Astrocyte of the cerebellum (primary cell): ENCODE data around the gene HK2.

Experiments used
- DNase-seq: peaks from one replicate; pipeline ENCODE4 v3.0.0-alpha.2; 2011; ENCODE audit warnings: low read depth
- H3K4me3 ChIP-seq: 2 replicates; pipeline ENCODE4 v1.5.1; 2011; ENCODE audit warnings: mild to moderate bottlenecking, low read depth, low read length, moderate library complexity
- in situ Hi-C: cut with HindIII; loops from 2 replicates; pipeline ENCODE4 v1.10.0; 2017; ENCODE audit warnings: low sequenced_read_pairs
- TF ChIP-seq, protein P1 (sequence below): IDR thresholded peaks from 2 replicates; pipeline ENCODE4 v1.5.1; 2012; ENCODE audit warnings: low read length, low read depth, moderate library complexity, mild to moderate bottlenecking; ENCODE audit errors: missing control alignments

Gene HK2

DNA sequence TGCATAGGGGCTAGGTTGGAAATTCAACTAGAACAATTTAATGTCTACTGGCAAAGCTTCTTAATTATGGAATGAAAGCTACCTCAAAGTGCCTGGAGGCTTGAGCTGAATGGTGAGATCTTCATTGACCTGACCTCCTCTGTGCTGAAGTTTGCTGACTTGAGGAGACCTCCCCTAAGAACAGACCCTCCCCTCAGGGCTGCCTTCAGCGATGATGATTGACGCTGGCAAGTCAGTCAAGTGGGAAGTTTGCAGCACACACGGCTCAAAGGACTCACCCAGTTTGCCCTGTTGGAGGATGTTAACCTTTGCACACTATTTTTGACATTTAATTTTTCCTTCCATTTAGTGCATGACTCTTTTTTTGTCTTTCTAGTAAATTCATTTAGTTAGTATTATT, 107.4 kb downstream of the HK2 start:
- in situ Hi-C loops: loop anchor here (25.0 kb wide), 1 partner anchor 471 kb away; no protein-coding TSS in a partner anchor
- no peak for DNase-seq
- H3K4me3 ChIP-seq: no peak overlapping the region
- TF ChIP-seq, protein P1, sequence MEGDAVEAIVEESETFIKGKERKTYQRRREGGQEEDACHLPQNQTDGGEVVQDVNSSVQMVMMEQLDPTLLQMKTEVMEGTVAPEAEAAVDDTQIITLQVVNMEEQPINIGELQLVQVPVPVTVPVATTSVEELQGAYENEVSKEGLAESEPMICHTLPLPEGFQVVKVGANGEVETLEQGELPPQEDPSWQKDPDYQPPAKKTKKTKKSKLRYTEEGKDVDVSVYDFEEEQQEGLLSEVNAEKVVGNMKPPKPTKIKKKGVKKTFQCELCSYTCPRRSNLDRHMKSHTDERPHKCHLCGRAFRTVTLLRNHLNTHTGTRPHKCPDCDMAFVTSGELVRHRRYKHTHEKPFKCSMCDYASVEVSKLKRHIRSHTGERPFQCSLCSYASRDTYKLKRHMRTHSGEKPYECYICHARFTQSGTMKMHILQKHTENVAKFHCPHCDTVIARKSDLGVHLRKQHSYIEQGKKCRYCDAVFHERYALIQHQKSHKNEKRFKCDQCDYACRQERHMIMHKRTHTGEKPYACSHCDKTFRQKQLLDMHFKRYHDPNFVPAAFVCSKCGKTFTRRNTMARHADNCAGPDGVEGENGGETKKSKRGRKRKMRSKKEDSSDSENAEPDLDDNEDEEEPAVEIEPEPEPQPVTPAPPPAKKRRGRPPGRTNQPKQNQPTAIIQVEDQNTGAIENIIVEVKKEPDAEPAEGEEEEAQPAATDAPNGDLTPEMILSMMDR: no peak

DNA sequence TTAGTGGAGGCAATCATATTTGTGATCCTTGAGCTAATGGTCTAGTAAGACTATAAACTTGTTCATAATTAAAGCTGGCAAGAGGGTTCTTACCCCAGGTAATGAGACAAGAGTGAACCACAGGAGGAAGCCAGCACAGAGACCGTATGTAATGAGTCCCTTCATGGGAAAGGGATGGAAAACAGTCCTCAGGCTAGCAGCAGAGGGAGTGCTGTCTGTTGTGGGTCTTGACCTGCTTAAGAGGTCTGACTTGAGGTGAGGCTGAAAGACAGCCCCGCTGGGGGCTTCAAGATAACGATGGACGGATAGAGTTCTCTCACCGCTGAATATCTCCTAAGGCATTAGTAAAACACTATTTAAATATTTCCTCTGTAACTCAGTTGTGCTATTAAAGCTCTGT, 108.3 kb downstream of the HK2 start:
- TF ChIP-seq, protein P1: no peak
- no peak overlapping the region for H3K4me3 ChIP-seq
- no peak for DNase-seq
- in situ Hi-C loops: loop anchor here (25.0 kb wide), 1 partner anchor 470 kb away; no protein-coding TSS in a partner anchor
